GM10266 (cell line): Measurements from ENCODE around the gene CAP1.

Experiments used
- DNase-seq: peaks from one replicate; pipeline ENCODE4 v3.0.0; 2012; ENCODE audit errors: extremely low spot score
- TF ChIP-seq, protein P1 (sequence below): IDR thresholded peaks from 2 replicates; pipeline ENCODE4 v1.5.1; 2012; ENCODE audit warnings: mild to moderate bottlenecking, low read depth; ENCODE audit not compliant: control insufficient read depth, insufficient read depth; ENCODE audit errors: missing control alignments

The CAP1 gene

DNA sequence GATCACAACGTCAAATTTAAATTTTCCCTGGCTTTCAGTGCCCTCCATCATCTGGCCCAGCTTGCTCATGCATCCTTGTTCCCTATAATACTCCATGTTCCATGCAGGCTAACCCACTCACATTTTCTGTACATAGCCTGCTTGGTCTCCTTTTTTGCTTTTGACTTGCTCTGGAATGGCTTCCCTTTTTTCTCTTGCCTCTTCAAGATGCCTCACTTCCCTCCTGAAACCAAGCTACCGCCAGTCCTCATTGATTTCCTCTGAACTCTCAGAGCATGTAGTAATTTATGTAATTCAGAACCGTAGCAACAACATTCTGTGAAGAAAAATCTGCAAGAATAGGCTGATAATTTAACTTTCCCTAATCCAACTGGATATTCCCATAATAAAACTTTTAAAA, 10.3 kb downstream of the CAP1 start:
- DNase-seq: no peak
- TF ChIP-seq, protein P1, sequence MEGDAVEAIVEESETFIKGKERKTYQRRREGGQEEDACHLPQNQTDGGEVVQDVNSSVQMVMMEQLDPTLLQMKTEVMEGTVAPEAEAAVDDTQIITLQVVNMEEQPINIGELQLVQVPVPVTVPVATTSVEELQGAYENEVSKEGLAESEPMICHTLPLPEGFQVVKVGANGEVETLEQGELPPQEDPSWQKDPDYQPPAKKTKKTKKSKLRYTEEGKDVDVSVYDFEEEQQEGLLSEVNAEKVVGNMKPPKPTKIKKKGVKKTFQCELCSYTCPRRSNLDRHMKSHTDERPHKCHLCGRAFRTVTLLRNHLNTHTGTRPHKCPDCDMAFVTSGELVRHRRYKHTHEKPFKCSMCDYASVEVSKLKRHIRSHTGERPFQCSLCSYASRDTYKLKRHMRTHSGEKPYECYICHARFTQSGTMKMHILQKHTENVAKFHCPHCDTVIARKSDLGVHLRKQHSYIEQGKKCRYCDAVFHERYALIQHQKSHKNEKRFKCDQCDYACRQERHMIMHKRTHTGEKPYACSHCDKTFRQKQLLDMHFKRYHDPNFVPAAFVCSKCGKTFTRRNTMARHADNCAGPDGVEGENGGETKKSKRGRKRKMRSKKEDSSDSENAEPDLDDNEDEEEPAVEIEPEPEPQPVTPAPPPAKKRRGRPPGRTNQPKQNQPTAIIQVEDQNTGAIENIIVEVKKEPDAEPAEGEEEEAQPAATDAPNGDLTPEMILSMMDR: no peak

DNA sequence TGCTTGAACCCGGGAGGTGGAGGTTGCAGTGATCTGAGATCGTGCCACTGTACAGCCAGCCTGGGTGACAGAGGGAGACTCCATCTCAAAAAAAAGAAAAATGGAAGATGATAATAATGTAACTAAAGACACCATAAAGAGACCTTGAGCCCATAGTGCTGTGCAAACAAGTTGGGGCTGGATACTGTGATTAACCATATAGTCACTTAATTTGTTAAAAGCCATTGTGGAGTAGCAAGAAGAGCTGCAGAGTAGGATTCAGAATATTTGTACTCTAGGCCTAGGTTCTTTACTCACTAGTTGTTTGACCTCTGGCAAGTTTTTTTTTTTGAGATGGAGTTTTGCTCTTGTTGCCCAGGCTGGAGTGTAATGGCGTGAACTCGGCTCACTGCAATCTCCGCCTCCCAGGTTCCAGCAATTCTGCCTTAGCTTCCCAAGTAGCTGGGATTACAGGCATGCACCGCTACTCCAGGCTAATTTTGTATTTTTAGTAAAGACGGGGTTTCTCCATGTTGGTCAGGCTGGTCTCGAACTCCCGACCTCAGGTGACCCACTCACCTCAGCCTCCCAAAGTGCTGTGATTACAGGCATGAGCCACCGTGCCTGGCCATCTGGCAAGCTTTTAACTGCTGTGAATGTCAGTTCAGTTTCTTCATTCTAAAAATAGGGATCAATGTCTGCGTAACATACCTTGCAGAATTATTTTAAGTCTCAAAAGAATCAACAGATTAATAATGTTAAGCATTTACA, 12.8 kb downstream of the CAP1 start:
- no peak for DNase-seq
- TF ChIP-seq, protein P1: no peak

DNA sequence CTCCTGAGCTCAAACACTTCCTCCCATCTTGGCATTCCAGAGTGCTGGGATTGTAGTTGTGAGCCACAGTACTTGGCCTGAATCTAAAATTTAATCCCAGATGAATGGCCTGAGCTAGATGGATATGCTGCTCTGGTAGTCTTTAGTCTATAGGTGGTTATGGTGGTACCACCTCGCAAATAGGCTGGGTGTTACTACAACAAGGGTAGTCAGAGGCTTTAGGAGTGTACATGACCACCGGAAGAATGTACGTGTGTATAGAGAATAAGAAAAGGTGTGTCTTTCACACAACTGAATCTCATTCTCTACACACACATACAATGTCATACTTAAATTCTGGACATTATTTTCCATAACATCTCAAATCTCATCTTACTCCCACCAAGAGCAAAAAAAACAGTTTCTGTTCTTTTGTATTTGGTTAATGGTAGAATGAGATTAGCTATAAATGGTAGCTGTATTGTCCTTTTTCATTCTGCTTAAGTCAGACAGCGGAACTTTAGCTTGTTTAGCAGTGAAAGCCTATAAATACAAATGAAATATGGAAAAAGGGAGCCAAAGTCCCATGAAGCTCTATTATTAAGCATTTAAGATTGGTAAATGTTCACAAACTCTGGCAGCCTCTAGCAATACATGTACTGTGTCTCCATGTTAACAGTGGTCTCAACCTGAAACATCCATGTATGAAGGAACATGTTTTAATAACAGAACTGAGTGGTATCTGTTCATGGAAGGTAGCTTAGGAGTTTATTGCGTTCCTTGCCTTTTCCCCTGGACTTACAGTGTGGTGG, 16.2 kb downstream of the CAP1 start:
- TF ChIP-seq, protein P1: no peak

DNA sequence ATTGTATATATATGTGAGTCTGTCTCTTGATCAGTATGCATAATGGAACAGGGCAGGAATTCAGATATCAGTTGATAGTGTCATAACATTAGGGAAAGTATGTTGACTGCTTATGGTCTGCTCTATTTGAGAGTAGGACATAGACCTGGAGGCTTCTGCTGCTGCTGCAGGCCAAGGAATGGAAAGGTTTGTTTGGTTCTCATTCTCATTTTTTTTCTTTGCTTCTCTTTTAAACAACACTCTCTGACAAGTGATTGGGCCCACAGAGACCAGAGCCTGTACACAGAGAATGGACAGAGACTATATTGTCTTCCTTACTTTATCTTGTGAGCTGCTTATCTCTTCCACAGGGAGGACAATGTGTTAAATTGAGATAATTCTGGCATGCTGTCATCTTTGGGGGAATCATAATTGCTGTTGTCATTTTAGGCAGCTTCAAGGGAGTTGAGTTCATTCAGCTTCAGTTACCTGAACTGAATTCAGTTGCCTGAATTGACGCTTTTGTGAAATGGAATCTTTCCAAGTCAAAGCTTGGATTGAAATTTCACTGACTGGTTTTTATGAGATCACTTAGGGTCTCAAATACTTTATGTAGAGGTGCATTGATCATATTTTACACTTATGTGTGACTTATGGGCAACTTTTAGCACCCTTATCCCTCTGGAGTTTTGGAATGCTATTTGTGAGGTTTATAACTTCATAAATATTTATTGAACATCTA, 16.9 kb downstream of the CAP1 start:
- DNase-seq: no peak
- TF ChIP-seq, protein P1: no peak

More for the DNA sequence above, 16.2 kb downstream of the CAP1 start:
- DNase-seq: no peak

DNA sequence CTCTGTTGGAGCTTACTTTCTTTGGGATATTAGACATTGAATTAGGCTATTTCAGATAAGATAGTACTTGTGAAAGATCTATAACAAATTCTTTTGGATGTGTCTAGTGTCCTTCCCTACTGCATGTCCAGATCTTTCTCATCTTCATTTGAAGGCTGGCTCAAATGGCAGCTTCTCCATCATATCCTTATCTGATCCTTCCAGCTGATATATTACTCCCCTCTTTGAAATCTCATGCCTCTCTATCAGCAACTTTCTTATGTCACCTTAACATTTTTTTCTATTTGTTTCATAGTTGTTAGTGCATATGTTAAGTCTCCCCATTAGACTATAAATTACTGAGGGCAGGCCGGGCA, 17.5 kb downstream of the CAP1 start:
- no peak for DNase-seq
- TF ChIP-seq, protein P1: no peak

DNA sequence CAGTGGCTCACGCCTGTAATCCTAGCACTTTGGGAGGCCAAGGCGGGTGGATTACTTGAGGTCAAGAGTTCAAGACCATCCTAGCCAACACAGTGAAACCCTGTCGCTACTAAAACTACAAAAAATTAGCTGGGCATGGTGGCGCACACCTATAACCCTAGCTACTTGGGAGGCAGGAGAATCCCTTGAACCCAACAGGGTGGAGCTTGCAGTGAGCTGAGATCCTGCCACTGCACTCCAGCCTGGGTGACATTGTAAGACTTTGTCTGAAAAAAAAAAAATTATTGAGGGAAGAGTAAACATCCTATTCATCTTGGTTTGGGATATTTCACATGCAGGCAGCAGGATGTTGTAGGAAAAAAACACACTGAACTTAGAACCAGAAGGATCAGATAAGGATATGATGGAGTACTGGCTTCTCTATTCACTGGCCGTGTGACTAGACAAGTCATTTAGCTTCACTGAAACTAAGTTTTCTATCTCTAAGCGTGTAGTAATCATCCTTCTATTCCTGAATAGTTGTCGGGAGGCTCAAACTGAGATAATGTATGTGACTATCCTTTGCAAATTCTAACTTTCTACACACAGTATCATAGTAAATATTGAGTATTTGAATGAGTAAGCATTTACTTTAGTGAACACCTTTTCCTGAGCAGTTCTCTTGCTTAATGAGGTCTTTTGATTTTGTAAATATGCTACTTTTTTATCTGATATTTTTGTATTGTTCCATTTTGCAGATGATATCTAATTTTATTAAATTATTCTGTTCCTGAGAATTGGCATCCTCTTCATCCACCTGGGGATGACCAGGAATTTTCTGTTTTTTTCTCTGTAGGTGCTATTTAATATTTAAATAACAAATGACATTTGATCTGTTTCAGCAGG, 18.2 kb downstream of the CAP1 start:
- TF ChIP-seq, protein P1: no peak
- DNase-seq: no peak
